OCI-LY1 (cell line): ENCODE results near the gene EIF2B1.

Source experiments
- H2AFZ ChIP-seq: fragments of 200-600 bp; sonication (generic), shearing (Covaris generic); 2 replicates; pipeline ENCODE4 v1.6.0; 2014; ENCODE audit warnings: antibody characterized with exemption, mild to moderate bottlenecking, low read length
- H3F3A ChIP-seq: fragments of 200-600 bp; sonication (generic), shearing (Covaris generic); 2 replicates; pipeline ENCODE4 v1.6.0; 2014; ENCODE audit warnings: mild to moderate bottlenecking, antibody characterized with exemption, low read length, moderate library complexity; ENCODE audit not compliant: insufficient read depth
- H3K27ac ChIP-seq: fragments of 200-600 bp; sonication (generic); 2 replicates; pipeline ENCODE4 v1.5.1; 2014; ENCODE audit warnings: low read length, mixed run types, mild to moderate bottlenecking, low read depth; ENCODE audit not compliant: poor library complexity, severe bottlenecking
- H3K27me3 ChIP-seq: fragments of 200-600 bp; sonication (generic); 2 replicates; pipeline ENCODE4 v1.6.0; 2014; ENCODE audit warnings: antibody characterized with exemption, mild to moderate bottlenecking, low read length, moderate library complexity; ENCODE audit not compliant: insufficient read depth
- H3K36me3 ChIP-seq: fragments of 200-600 bp; sonication (generic); 2 replicates; pipeline ENCODE4 v1.6.1; 2014; ENCODE audit warnings: mild to moderate bottlenecking, antibody characterized with exemption, low read length, moderate library complexity, mixed read lengths; ENCODE audit not compliant: insufficient read depth
- H3K4me1 ChIP-seq: fragments of 200-600 bp; sonication (generic); 2 replicates; pipeline ENCODE4 v1.5.1; 2014; ENCODE audit warnings: mild to moderate bottlenecking, low read length, moderate library complexity; ENCODE audit not compliant: insufficient read depth, severe bottlenecking
- H3K4me2 ChIP-seq: fragments of 200-600 bp; sonication (generic), shearing (Covaris generic); 2 replicates; pipeline ENCODE4 v1.6.1; 2014; ENCODE audit warnings: low read length
- H3K4me3 ChIP-seq: fragments of 200-600 bp; sonication (generic); 2 replicates; pipeline ENCODE4 v1.5.1; 2014; ENCODE audit warnings: low read length, low read depth, mild to moderate bottlenecking, mixed read lengths; ENCODE audit not compliant: poor library complexity, severe bottlenecking
- H3K79me2 ChIP-seq: fragments of 200-600 bp; shearing (Covaris generic); 2 replicates; pipeline ENCODE4 v1.6.1; 2016; ENCODE audit warnings: mixed run types, low read length, mixed read lengths; ENCODE audit not compliant: insufficient read depth
- H3K9ac ChIP-seq: fragments of 200-600 bp; sonication (generic), shearing (Covaris generic); 2 replicates; pipeline ENCODE4 v1.6.1; 2014; ENCODE audit warnings: mild to moderate bottlenecking, low read length, mixed read lengths
- H3K9me2 ChIP-seq: fragments of 200-600 bp; sonication (generic), shearing (Covaris generic); 2 replicates; pipeline ENCODE4 v1.6.1; 2014; ENCODE audit warnings: low read depth, mild to moderate bottlenecking, low read length, mixed read lengths
- H3K9me3 ChIP-seq: fragments of 200-600 bp; shearing (Covaris generic); 2 replicates; pipeline ENCODE4 v1.6.1; 2014; ENCODE audit warnings: low read length, mixed read lengths
- H4K20me1 ChIP-seq: fragments of 200-600 bp; sonication (generic), shearing (Covaris generic); 2 replicates; pipeline ENCODE4 v1.6.0; 2016; ENCODE audit warnings: mild to moderate bottlenecking, low read length; ENCODE audit not compliant: insufficient read depth
- CTCF ChIP-seq: fragments of 200-600 bp; sonication (generic), shearing (Covaris generic); IDR thresholded peaks from 2 replicates; pipeline ENCODE4 v1.5.1; 2017; ENCODE audit warnings: mild to moderate bottlenecking, antibody characterized with exemption, low read length, moderate library complexity, mixed read lengths
- EZH2 ChIP-seq: fragments of 200-600 bp; sonication (generic), shearing (Covaris generic); IDR thresholded peaks from 2 replicates; pipeline ENCODE4 v1.8.0; 2017; ENCODE audit warnings: borderline replicate concordance, mixed run types, mild to moderate bottlenecking, antibody characterized with exemption, low read length, moderate library complexity, mixed read lengths

The EIF2B1 gene

GRCh38 chr12:123598522-123598921 is 35.0 kb downstream of the EIF2B1 start:
- H3K79me2 ChIP-seq = peaks cover 16% of the 10 kb centered on the region
- no peak overlapping the region for H2AFZ ChIP-seq
- no peaks in the 10 kb centered on the region for H3K9me3 ChIP-seq
- H3K9me2 ChIP-seq = no peaks in the 10 kb centered on the region
- no peak for TF ChIP-seq CTCF
- H3K36me3 ChIP-seq = peaks cover 48% of the 10 kb centered on the region
- no peak overlapping the region for H3K4me3 ChIP-seq
- no peak overlapping the region for H3K4me2 ChIP-seq
- no peak overlapping the region for H3K9ac ChIP-seq
- H3F3A ChIP-seq = peaks cover 2% of the 10 kb centered on the region; the same call in 1 of the 2 replicates
- H3K4me1 ChIP-seq = peaks cover 17% of the 10 kb centered on the region
- H4K20me1 ChIP-seq = no peaks in the 10 kb centered on the region
- H3K27ac ChIP-seq = peak overlapping the region; percentile 15
- no peaks in the 10 kb centered on the region for H3K27me3 ChIP-seq

- H4K20me1 ChIP-seq = no peaks in the 10 kb centered on the region
- H3K4me2 ChIP-seq = no peak overlapping the region
- H3K9ac ChIP-seq = no peak overlapping the region
- H3K79me2 ChIP-seq = peaks cover 1% of the 10 kb centered on the region
- H3K27me3 ChIP-seq = no peaks in the 10 kb centered on the region
- no peak overlapping the region for H3K4me3 ChIP-seq
- peaks cover 2% of the 10 kb centered on the region; the same call in 1 of the 2 replicates for H3F3A ChIP-seq
- no peaks in the 10 kb centered on the region for H3K9me3 ChIP-seq
- H2AFZ ChIP-seq = no peak overlapping the region
- no peaks in the 10 kb centered on the region for H3K9me2 ChIP-seq
- H3K27ac ChIP-seq = no peak overlapping the region
- TF ChIP-seq EZH2 (no peak), CTCF (no peak)
- peaks cover 62% of the 10 kb centered on the region for H3K36me3 ChIP-seq
- H3K4me1 ChIP-seq = peaks cover 7% of the 10 kb centered on the region
These were observed 36.4 kb downstream of the EIF2B1 start for GRCh38 chr12:123597100-123597499.

GRCh38 chr12:123595729-123596128 is 37.8 kb downstream of the EIF2B1 start:
- Histone ChIP-seq H3K4me1 (peaks cover 2% of the 10 kb centered on the region), H3K9me2 (no peaks in the 10 kb centered on the region), H3F3A (peaks cover 2% of the 10 kb centered on the region; the same call in 1 of the 2 replicates), H3K9me3 (no peaks in the 10 kb centered on the region), H3K36me3 (peaks cover 75% of the 10 kb centered on the region), H3K9ac (no peak overlapping the region), H3K4me3 (no peak overlapping the region), H2AFZ (no peak overlapping the region), H3K27me3 (no peaks in the 10 kb centered on the region), H3K4me2 (no peak overlapping the region), H3K27ac (no peak overlapping the region), H3K79me2 (no peaks in the 10 kb centered on the region), H4K20me1 (no peaks in the 10 kb centered on the region)
- TF ChIP-seq EZH2 (no peak), CTCF (no peak)
